TTC549 (cell line): ENCODE results near the gene SPRED2.

ENCODE experiments used
- FAIRE-seq: peaks from 2 replicates; lab custom pipeline; 2012; peaks lifted over from hg19 to GRCh38; lab: Jason Lieb, UNC

Gene SPRED2

GRCh38 chr2:65309699-65310098 is 122.7 kb downstream of the SPRED2 start:
- FAIRE-seq, result no peak

- FAIRE-seq, result no peak
Observed at GRCh38 chr2:65305934-65306333, 126.5 kb downstream of the SPRED2 start.

DNA sequence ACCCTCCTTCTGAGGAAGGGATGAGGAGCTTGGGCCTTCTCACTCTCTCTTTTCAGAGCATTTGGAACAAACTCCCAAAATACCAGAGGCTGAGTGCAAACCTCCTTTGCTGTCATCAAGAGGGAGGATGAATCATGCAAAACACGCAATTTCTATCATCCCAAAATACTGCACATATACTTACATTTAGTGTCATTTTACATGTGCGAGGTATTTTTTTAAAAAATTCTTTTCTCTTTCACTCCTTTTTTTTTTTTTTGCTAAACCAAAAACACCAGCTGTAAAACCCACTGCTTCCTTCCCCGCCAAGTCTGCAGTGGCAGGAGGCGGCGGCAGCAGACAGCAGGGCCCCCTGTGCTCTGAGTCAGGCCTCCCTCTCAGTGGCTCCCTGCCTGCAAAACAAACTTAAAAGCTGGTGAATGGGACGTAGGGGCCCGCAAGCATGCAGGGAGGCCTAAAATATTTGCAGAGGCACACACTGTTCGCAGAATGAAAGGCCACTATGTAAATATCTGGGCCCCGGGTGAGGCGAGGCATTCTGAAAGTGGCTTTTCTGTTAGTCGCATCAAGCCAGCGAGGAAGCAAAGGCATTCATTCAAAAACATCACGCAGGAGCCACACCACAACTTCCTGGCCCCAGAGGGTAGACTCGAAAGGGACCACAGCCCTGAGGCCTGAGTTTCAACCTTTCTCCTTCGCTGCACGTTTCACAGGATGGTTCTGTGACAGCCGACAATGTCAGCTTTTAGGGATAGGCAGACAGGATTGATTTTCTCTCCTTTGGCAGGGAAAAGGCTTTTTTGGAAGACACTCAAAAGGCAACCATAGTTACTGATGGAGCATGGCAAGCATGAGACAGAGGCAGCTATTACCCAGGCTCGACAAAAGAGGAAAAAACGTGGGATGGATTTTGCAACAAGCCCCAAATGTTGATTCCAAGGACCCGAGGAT is 131.4 kb downstream of the SPRED2 start:
- FAIRE-seq, result no peak

DNA sequence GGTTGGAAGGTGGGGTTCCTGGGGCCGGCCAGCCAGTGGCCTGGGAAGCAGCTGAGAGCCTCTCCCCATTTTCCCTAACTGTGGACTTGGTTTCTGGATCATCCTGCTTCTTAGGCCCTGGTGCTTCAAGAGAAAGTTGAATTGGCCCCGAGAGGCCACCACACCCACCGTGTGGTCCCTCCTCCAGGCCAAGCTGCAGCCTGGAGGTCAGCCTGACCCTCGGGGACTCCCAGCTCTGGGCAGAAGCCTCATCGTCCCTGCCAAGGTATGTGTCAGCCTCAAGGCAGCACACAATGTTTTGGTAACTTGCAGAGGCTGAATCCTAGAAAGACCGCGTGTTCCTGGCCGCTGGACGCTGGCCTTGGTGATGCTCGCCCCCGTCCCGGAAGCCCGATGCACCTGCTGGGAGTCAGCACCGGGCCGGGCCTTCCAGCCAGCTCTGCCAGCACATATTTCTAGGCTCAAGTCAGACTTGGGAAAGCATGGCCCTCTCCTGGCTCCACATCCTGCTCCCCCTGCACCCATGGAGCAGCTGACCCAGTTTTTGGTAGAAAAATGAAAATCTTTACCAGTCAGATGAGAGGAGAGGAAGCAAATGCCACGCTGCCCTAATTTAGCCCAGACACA is 132.2 kb downstream of the SPRED2 start:
- FAIRE-seq, result no peak

GRCh38 chr2:65299246-65299645 is 133.2 kb downstream of the SPRED2 start:
- no peak for FAIRE-seq

GRCh38 chr2:65298089-65298488 is 134.3 kb downstream of the SPRED2 start:
- FAIRE-seq, result no peak

DNA sequence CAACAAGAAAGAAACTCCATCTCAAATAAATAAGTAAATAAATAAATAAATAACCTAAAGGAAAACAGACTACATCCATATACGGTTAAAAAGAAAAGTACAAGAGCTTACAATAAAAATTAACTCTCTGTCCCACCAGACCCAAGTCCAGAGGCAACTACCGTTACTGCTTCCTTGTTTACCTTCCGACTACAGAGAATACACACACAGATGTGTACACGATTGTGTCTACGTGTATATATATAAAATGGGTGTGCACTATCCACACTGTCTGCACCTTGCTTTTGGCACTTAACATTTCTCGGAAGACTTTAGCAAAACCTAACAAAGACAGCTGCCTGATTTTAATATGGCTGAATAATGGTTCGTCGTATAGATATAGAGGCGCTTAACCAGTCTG is 134.9 kb downstream of the SPRED2 start:
- FAIRE-seq, result no peak

DNA sequence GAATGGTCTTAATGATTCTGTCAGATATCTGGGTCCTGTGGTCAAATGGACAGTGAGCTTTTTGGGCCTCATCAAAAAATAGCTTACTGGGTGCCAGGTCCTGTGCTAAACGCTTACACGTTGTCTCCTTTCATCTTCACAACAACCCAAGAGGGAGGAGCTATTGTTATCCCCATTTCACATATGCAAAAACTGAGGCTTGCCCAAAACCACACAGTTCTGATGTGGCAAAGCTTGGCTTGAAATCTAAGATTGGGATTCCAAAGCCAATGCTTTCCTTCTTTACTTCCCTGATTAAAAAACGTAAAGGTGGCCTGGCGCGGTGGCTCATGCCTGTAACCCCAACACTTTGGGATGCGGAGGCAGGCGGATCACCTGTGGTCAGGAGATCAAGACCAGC is 135.4 kb downstream of the SPRED2 start:
- FAIRE-seq, result no peak

GRCh38 chr2:65294701-65295100 is 137.7 kb downstream of the SPRED2 start:
- no peak for FAIRE-seq

DNA sequence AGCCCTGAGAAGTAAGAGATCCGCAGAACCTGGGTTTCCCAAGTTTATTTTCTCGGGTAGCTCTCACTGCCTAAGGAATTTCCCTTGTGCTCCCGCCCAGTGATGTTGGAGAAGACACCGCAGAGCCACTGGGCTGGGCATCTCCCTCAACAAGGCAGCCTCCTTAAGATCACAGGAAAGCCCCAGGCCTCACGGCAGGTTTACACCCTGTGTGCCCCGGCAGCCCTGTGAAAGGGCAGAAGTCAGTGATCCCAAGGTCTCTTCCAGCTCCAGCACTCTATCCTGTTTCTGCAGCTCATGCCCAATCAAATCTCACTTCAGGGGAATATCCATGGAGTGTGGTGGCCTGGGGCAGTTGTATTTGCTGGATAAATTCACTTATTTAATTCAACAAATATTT is 138.3 kb downstream of the SPRED2 start:
- no peak for FAIRE-seq

- no peak for FAIRE-seq
Observed at GRCh38 chr2:65293376-65293775, 139.0 kb downstream of the SPRED2 start.

GRCh38 chr2:65292461-65293011 is 139.9 kb downstream of the SPRED2 start:
- no peak for FAIRE-seq

GRCh38 chr2:65292106-65292400 is 140.3 kb downstream of the SPRED2 start:
- no peak for FAIRE-seq

DNA sequence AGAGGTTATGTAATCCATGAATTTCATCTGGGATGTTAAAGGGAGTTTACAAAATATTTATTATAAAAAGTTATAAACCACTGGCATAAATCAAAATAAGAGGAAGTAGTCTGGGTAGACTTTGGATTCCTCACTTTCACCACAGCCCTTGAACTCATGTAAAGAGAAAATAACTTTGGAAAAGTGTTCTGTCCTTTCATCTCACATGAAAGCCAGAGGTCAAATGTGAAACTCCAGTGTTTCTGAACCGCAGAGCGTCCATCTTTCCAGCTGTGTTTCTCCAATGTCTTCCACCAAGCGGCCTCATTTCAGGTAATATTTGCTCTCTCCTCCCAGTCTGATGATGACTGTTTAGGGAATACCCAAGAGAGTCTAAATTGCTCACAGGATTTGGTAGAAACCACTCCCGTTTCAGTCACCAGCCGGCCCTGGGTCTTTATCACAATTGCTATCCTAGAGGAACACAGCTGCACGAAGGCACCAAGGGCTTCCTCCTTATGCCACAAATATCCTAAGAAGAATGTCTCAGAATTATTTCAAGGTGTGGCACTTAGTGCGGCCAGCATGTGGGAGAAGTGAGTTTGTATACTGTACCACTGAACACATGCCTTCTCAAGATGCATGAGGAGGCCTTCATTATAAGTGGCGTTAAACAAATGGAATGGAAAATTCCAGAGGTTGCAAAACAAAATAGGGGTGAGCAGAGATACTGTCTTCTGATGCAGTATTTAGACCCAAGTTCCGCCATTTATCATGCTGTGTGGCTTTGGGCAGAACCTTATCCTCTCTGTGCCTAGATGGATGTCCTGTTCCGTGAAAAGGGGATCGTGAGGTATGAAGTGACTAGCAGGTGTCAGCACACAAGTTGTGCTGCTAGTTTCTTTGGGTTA is 140.9 kb downstream of the SPRED2 start:
- no peak for FAIRE-seq

DNA sequence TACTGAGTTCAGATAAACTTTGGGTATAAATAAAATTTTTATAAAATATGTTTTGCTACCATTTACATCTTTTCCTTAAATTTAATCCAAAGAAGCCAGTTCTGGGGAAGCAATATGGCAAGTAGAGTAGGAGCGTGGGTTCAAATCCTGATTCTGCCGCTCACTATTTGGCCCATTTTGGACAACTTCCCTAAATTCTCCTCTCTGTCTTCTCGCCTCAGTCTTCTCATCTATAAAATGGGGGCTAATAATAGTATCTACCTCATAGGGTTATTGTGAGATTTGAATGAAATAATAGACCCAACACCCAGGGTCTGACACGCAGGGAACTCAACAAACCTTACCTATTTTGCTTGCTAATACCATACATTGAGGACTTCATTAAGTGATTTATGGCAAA is 145.0 kb downstream of the SPRED2 start:
- FAIRE-seq, result no peak

DNA sequence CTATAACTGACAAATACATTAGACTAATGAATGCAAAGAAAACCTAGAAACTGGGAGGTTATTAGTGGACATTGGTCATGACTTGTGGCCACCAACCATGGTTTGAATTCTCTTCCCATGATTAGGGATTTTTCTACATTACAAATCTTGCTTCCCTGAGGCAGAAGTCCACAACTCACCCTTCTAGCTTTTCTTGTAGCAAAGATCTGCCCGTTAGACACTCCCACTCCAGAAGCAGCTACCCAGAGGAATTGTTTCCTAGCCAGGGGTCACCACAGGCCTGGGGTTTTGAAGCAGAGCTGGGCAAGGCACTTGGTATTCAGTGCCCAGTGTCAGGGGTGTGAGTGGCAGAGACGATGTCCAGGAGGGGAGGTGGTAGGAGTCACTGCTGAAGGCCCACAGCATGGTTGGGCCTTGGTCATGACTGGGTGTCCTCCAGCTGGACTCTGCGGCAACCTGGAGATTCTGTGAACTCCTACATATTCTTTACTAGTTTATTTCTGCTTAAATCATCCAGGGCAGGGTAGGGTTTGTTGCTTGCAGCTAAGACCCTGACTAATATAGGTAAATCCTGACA is 149.8 kb downstream of the SPRED2 start:
- no peak for FAIRE-seq

DNA sequence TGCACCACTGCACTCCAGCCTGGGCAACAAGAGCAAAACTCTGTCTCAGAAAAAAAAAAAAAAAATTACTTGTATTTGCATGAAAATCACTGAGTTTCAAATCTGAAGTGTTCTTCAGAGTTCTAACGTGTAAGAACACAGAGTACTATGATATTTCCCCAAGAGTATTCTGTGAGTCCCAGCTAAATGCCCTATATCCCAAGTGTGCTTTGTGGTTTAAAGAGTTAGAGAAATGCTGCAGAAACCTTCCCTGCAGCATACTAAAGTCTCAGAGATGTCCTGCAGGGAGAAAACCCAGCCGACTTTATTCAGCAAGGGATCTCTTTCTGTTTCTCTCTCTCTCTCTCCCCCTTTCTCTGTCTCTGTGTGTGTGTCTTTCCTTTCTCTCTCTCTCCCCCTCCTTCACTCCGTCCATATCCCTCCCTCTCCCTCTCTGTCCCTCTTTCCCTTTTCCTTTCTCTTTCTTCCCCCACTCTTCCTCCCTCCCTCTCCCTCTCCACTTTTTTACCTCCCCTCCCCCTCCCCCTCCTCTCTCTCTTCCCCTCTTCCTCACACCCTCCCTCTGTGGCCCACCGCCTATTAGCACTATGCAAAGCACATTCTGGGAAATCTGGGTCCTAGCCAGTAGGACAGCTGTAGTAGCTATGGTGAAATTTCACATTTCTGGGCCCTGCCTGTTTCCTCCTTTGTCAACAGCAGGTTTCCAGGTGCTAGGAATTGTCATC is 150.6 kb downstream of the SPRED2 start:
- no peak for FAIRE-seq

DNA sequence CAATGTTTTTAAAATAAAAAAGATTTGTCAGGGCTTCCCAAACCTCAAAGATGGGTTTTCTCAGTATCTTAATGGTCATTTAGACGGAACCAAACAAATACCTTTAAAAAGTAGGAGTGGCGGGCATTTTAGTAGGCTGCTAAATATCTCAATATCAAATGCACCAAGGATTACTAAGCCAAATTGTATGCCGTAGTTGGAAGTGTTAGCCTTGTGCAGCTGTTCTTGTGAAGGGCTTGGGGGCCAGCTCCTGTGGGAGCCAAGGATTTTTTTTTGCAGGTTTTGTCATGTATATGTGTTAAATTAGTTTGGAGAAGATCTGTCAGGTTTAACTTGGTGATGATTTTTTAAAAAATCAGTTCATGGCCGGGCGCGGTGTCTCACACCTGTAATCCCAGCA is 152.6 kb downstream of the SPRED2 start:
- FAIRE-seq, result no peak

GRCh38 chr2:65278531-65278981 is 153.8 kb downstream of the SPRED2 start:
- FAIRE-seq, result peak; percentile 90

- FAIRE-seq, result no peak
Observed at GRCh38 chr2:65277791-65278483, 154.5 kb downstream of the SPRED2 start.

DNA sequence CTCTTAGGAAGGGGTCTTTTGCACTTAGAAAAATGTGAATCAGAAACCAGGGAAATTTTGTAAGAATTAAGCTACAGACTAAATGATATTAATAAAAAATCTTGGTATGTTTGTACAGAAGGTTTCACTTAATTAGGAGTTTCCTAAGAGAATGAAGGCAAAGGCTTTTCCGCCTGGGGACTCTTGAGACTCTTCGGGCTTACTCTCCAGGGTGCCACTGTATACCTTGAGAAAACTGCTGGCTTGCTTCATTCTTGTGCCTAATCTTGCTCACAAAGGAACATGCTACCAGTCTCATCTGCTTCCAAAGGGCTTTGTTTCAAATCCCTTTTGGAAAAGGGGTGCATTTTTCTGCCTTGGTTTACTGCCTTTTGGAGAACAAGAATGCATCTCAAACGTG is 155.3 kb downstream of the SPRED2 start:
- no peak for FAIRE-seq
